ENCODE results near the gene NEU2. TPM values are rescaled to one million over a fixed set of nuclear protein-coding genes. Genes with fewer than 3 reads are reported as not detected.
"Not testable (repeated sequence)": the region's sequence is repeated elsewhere in the genome, so short reads cannot be mapped to it uniquely, and the experiment has no call there.

The NEU2 gene
- total and polyA plus RNA-seq, 4 donors: not detected

GRCh38 chr2:233015019-233015645 lies 17.3 kb upstream of the NEU2 start:
- 96% methylated on average over 1 of the region's 1 CpG for WGBS
- DNase-seq (ENCODE audit: low spot score): no peak

GRCh38 chr2:233017947-233018346 lies 14.5 kb upstream of the NEU2 start:
- Histone ChIP-seq H3K36me3 (ENCODE audit: control insufficient read depth in 4 of 4, insufficient read depth in 3 of 4, low read depth in 1 of 4, low read length in 3 of 4) (no peaks in the 10 kb centered on the region), H3K9me3 (ENCODE audit: control insufficient read depth in 4 of 4, low read length in 3 of 4) (no peaks in the 10 kb centered on the region), H3K4me1 (ENCODE audit: control insufficient read depth in 4 of 4, insufficient read depth in 4 of 4, low read length in 3 of 4) (peaks cover 2 to 8% (median 3%) of the 10 kb centered on the region in 4 donors), H3K27ac (ENCODE audit: low read depth in 1 of 2, low read length in 2 of 2) (no peak overlapping the region), H3K27me3 (ENCODE audit: control insufficient read depth in 4 of 4, insufficient read depth in 4 of 4, low read length in 3 of 4) (no peaks in the 10 kb centered on the region), H3K9ac (ENCODE audit: low read depth in 1 of 2, low read length in 2 of 2) (no peak overlapping the region), H3K4me3 (ENCODE audit: low read depth in 1 of 3, low read length in 3 of 3) (no peak overlapping the region)
- DNase-seq (ENCODE audit: low spot score): no peak
- 91% methylated on average over 1 of the region's 1 CpG for WGBS
- no peak for TF ChIP-seq CTCF (IDR thresholded peaks at IDR 0.05; ENCODE audit: low read depth, low read length, missing input control)
- TF ChIP-seq TAF1 (conservative IDR thresholded peaks at IDR 0.05): no peak
- TF ChIP-seq RAD21 (IDR thresholded peaks at IDR 0.05): no peak

More at GRCh38 chr2:233015019-233015645, 17.3 kb upstream of the NEU2 start:
- H3K27ac ChIP-seq (ENCODE audit: low read depth in 1 of 2, low read length in 2 of 2): no peak overlapping the region
- H3K9ac ChIP-seq (ENCODE audit: low read depth in 1 of 2, low read length in 2 of 2): no peak overlapping the region
- no peaks in the 10 kb centered on the region for H3K36me3 ChIP-seq (ENCODE audit: control insufficient read depth in 4 of 4, insufficient read depth in 3 of 4, low read depth in 1 of 4, low read length in 3 of 4)
- H3K4me1 ChIP-seq (ENCODE audit: control insufficient read depth in 4 of 4, insufficient read depth in 4 of 4, low read length in 3 of 4): peaks cover 13 to 30% (median 19%) of the 10 kb centered on the region in 4 donors
- no peak for TF ChIP-seq HNF4G (IDR thresholded peaks at IDR 0.05)
- TF ChIP-seq RXRA (IDR thresholded peaks at IDR 0.05): no peak
- TF ChIP-seq CTCF (IDR thresholded peaks at IDR 0.05; ENCODE audit: low read depth, low read length, missing input control): no peak
- TF ChIP-seq MAX (IDR thresholded peaks at IDR 0.05): no peak
- H3K27me3 ChIP-seq (ENCODE audit: control insufficient read depth in 4 of 4, insufficient read depth in 4 of 4, low read length in 3 of 4): no peaks in the 10 kb centered on the region
- H3K4me3 ChIP-seq (ENCODE audit: low read depth in 1 of 3, low read length in 3 of 3): no peak overlapping the region
- H3K9me3 ChIP-seq (ENCODE audit: control insufficient read depth in 4 of 4, low read length in 3 of 4): no peaks in the 10 kb centered on the region

- H3K36me3 ChIP-seq (ENCODE audit: control insufficient read depth in 4 of 4, insufficient read depth in 3 of 4, low read depth in 1 of 4, low read length in 3 of 4); H3K9me3 ChIP-seq (ENCODE audit: control insufficient read depth in 4 of 4, low read length in 3 of 4); H3K9ac ChIP-seq (ENCODE audit: low read depth in 1 of 2, low read length in 2 of 2); H3K4me3 ChIP-seq (ENCODE audit: low read depth in 1 of 3, low read length in 3 of 3); DNase-seq (ENCODE audit: low spot score); H3K27me3 ChIP-seq (ENCODE audit: control insufficient read depth in 4 of 4, insufficient read depth in 4 of 4, low read length in 3 of 4); H3K27ac ChIP-seq (ENCODE audit: low read depth in 1 of 2, low read length in 2 of 2); H3K4me1 ChIP-seq (ENCODE audit: control insufficient read depth in 4 of 4, insufficient read depth in 4 of 4, low read length in 3 of 4): not testable (repeated sequence)
- WGBS: 96% methylated on average over 4 of the region's 4 CpGs
Observed at GRCh38 chr2:233019610-233020009, 12.9 kb upstream of the NEU2 start.

- Histone ChIP-seq H3K36me3 (ENCODE audit: control insufficient read depth in 4 of 4, insufficient read depth in 3 of 4, low read depth in 1 of 4, low read length in 3 of 4) (no peaks in the 10 kb centered on the region), H3K9ac (ENCODE audit: low read depth in 1 of 2, low read length in 2 of 2) (no peak overlapping the region), H3K4me3 (ENCODE audit: low read depth in 1 of 3, low read length in 3 of 3) (no peak overlapping the region), H3K27ac (ENCODE audit: low read depth in 1 of 2, low read length in 2 of 2) (no peak overlapping the region), H3K27me3 (ENCODE audit: control insufficient read depth in 4 of 4, insufficient read depth in 4 of 4, low read length in 3 of 4) (no peaks in the 10 kb centered on the region), H3K4me1 (ENCODE audit: control insufficient read depth in 4 of 4, insufficient read depth in 4 of 4, low read length in 3 of 4) (no peaks in the 10 kb centered on the region), H3K9me3 (ENCODE audit: control insufficient read depth in 4 of 4, low read length in 3 of 4) (no peaks in the 10 kb centered on the region)
- TF ChIP-seq RAD21 (IDR thresholded peaks at IDR 0.05) (no peak), JUND (IDR thresholded peaks at IDR 0.05) (no peak), HNF4G (IDR thresholded peaks at IDR 0.05) (no peak), FOXA2 (IDR thresholded peaks at IDR 0.05) (no peak), TAF1 (conservative IDR thresholded peaks at IDR 0.05) (no peak), REST (IDR thresholded peaks at IDR 0.05) (no peak)
- DNase-seq (ENCODE audit: low spot score): no peak
- 87% methylated on average over 2 of the region's 2 CpGs for WGBS
Observed at GRCh38 chr2:233020454-233020853, 12.0 kb upstream of the NEU2 start.
